Smooth muscle cell of the brain vasculature (primary cell): ENCODE data around the gene GIPR.
A peak's percentile ranks its signal among the peaks of the same experiment; 100 is the strongest.
"Not testable (repeated sequence)": the region's sequence is repeated elsewhere in the genome, so short reads cannot be mapped to it uniquely, and the experiment has no call there.

ENCODE experiments used
- DNase-seq: peaks from one replicate; pipeline ENCODE4 v3.0.0-alpha.2; 2012; ENCODE audit warnings: low read depth, low spot score

The GIPR gene

GRCh38 chr19:45645631-45646344 lies 22.2 kb upstream of the GIPR start:
- peak; percentile 80 for DNase-seq

GRCh38 chr19:45646345-45646698 lies 21.7 kb upstream of the GIPR start:
- no peak for DNase-seq

- no peak for DNase-seq
Measured at GRCh38 chr19:45650722-45651121, 17.3 kb upstream of the GIPR start.

GRCh38 chr19:45653634-45654033 lies 14.4 kb upstream of the GIPR start:
- DNase-seq, result no peak

- DNase-seq, result no peak
Measured at GRCh38 chr19:45655073-45655472, 12.9 kb upstream of the GIPR start.

- no peak for DNase-seq
Measured at GRCh38 chr19:45657520-45658167, 10.4 kb upstream of the GIPR start.

GRCh38 chr19:45659096-45659729 lies 8.8 kb upstream of the GIPR start:
- no peak for DNase-seq

- no peak for DNase-seq
Measured at GRCh38 chr19:45660636-45661035, 7.4 kb upstream of the GIPR start.

GRCh38 chr19:45663800-45664199 lies 4.2 kb upstream of the GIPR start:
- no peak for DNase-seq

GRCh38 chr19:45664575-45664974 lies 3.4 kb upstream of the GIPR start:
- DNase-seq, result no peak

- DNase-seq, result no peak
Measured at GRCh38 chr19:45668342-45668871, 386 bp downstream of the GIPR start.

GRCh38 chr19:45670670-45671453 lies 2.8 kb downstream of the GIPR start:
- no peak for DNase-seq

GRCh38 chr19:45674946-45675345 lies 6.9 kb downstream of the GIPR start:
- DNase-seq, result no peak

GRCh38 chr19:45676851-45677263 lies 8.8 kb downstream of the GIPR start:
- DNase-seq, result no peak

- peak; percentile 21 for DNase-seq
Measured at GRCh38 chr19:45677351-45678230, 9.6 kb downstream of the GIPR start.

- peak; percentile 40 for DNase-seq
Measured at GRCh38 chr19:45681391-45682015, 13.5 kb downstream of the GIPR start.

- DNase-seq, result no peak
Measured at GRCh38 chr19:45682117-45682516, 14.1 kb downstream of the GIPR start.

GRCh38 chr19:45682908-45683307 lies 14.9 kb downstream of the GIPR start:
- no peak for DNase-seq

GRCh38 chr19:45685045-45685444 lies 17.0 kb downstream of the GIPR start:
- DNase-seq, result not testable (repeated sequence)

- DNase-seq, result no peak
Measured at GRCh38 chr19:45687599-45687998, 19.6 kb downstream of the GIPR start.
